GM21737 (cell line): ENCODE data around the gene CYP2D6.
"Not testable (repeated sequence)": the region's sequence is repeated elsewhere in the genome, so short reads cannot be mapped to it uniquely, and the experiment has no call there.

Source experiments
- ATAC-seq: cut with Tn5 transposase; IDR thresholded peaks from one replicate; pipeline ENCODE4 v1.9.1; 2021; ENCODE audit warnings: mild to moderate bottlenecking, moderate library complexity; ENCODE audit not compliant: unreplicated experiment

The CYP2D6 gene

DNA sequence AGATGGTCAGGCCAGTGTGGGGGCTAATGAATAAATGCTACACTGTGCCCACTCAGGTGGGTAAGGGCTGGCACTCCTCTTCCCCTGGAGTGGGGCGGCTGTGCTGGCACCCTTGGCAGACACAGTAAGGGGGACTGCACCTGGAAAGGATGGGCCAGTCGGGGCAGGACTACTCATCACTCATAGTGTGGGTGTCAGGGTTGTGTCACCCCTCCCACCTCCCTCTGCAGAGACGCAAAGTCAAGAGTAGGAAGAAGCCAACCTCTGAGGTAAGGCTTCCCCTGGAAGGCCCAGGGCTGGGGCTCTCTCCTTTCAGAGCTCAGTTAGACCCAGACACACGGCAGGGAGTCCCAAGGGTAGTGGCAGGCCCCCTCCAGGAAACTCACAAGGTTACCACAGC is 5.1 kb upstream of the CYP2D6 start:
- ATAC-seq: not testable (repeated sequence)

DNA sequence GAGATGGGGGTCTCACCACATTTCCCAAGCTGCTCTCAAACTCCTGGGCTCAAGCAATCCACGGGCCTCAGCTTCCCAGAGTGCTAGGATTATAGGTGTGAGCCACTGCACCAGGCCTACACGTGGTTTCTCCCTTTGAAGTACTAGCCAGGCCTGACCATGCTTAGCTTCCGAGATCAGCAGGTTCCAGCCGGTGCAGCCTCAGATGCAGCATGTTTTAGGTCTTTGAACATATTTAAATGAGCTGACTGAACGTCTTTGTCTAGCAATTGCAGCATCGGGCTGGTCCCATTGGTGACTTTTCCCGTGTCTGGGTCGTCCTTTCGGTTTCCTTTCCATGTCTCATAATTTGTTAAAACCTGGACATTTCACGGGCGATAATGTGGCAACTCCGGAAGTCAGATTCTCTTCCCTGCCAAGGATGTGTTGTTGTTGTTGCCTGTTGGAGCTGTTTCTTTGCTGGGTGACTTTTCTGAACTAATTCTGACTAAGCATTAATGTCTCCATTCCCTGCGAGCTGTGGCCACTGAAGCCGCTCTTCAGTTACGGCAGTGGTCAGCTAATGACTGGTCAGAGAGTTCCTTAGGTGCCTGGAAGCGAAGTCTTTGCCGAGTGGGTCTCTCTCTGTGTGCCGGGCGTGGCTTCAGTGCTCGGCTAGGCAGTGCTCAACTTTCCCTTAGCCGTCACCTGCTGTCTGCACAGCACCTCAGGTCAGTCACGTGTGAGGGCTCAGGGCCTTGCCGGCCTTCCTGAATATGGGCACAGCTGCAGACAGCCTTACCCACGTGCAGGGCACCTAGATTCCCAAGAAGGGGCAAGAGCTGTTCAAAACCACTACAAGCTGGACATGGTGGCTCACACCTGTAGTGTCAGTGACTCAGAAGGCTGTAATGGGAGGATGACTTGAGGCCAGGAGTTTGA is 3.8 kb upstream of the CYP2D6 start:
- no peak for ATAC-seq

DNA sequence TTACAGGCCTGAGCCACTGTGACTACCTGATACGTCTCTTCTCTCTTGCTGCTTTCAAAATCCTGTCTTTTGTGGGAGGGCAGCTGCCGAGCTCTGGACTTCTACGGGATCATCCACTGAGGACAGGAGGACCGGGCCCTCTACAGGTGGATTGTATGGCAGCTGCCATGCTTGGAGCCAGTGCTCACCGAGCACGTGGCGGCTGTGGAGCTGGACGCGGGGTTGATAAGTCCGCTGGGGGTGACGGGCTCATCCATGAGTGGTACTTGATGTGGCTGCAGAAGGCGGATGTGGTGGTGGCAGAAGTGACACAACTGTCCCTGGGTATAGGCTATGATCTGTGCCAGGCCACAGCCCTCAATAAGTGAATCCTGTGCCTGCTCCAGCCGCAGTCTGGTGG is 1.8 kb upstream of the CYP2D6 start:
- no peak for ATAC-seq

DNA sequence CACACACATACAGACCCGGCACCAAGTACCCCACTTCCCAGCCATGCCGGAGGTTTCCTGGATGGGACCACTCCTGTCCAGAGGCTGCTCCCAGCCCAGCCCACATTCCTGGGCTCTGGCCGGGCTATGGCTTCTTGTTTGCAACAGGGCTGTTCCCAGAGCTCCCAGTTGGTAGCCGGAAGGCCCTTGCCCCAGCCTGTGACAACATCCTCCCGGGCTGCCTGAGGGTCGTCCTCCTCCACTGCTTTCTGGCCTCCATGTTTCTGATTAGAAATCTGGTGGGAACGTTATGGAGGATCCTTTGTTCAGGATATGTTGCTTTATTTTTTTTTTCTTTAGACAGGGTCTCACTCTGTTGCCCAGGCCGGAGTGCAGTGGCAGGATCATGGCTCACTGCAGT is 952 bp upstream of the CYP2D6 start:
- ATAC-seq: no peak

DNA sequence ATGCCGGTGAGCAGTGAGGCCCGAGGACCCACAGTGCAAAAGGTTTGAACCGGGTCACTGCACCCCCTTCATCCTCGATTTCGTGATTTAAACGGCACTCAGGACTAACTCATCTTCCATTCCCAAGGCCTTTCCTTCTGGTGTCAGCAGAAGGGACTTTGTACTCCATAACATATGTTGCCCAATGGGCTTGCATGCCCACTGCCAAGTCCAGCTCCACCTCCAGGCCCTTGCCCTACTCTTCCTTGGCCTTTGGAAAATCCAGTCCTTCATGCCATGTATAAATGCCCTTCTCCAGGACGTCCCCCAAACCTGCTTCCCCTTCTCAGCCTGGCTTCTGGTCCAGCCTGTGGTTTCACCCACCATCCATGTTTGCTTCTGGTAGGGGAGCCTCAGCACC is 428 bp downstream of the CYP2D6 start:
- not testable (repeated sequence) for ATAC-seq

DNA sequence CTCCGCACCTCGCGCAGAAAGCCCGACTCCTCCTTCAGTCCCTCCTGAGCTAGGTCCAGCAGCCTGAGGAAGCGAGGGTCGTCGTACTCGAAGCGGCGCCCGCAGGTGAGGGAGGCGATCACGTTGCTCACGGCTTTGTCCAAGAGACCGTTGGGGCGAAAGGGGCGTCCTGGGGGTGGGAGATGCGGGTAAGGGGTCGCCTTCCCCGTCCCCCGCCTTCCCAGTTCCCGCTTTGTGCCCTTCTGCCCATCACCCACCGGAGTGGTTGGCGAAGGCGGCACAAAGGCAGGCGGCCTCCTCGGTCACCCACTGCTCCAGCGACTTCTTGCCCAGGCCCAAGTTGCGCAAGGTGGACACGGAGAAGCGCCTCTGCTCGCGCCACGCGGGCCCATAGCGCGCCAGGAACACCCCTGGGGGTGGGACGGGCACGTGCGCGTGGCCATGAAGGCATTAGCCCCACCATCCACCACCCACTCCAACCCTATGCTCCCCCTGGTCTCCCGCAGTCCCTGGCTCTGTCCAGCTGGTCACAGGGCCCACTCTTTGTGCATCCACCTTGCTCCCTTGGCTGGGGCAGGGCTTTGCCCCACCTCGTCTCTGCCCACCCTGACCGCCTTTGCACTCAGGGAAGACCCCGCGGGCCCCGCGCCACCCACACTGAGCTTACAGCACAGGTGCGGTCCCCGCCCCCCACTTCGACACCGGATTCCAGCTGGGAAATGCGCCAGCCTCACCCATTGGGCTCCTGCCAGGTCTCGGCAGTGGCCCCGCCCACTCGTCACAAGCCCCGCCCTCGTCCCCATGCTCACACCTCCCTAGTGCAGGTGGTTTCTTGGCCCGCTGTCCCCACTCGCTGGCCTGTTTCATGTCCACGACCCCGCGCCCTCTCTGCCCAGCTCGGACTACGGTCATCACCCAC is 1.6 kb downstream of the CYP2D6 start:
- not testable (repeated sequence) for ATAC-seq

DNA sequence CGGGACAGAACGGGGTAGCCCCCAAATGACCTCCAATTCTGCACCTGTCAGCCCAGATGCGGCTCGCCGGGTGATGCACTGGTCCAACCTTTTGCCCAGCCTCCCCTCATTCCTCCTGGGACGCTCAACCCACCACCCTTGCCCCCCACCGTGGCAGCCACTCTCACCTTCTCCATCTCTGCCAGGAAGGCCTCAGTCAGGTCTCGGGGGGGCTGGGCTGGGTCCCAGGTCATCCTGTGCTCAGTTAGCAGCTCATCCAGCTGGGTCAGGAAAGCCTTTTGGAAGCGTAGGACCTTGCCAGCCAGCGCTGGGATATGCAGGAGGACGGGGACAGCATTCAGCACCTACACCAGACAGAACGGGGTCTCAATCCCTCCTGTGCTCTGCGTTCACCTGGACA is 2.6 kb downstream of the CYP2D6 start:
- not testable (repeated sequence) for ATAC-seq

DNA sequence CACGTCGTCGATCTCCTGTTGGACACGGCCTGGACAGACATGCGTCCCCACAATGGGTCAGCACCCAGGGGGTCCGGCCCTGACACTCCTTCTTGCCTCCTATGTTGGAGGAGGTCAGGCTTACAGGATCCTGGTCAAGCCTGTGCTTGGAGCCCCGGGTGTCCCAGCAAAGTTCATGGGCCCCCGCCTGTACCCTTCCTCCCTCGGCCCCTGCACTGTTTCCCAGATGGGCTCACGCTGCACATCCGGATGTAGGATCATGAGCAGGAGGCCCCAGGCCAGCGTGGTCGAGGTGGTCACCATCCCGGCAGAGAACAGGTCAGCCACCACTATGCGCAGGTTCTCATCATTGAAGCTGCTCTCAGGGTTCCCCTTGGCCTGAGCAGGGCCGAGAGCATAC is 3.0 kb downstream of the CYP2D6 start:
- no peak for ATAC-seq

DNA sequence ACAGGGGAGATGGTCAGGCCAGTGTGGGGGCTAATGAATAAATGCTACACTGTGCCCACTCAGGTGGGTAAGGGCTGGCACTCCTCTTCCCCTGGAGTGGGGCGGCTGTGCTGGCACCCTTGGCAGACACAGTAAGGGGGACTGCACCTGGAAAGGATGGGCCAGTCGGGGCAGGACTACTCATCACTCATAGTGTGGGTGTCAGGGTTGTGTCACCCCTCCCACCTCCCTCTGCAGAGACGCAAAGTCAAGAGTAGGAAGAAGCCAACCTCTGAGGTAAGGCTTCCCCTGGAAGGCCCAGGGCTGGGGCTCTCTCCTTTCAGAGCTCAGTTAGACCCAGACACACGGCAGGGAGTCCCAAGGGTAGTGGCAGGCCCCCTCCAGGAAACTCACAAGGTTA is 7.1 kb downstream of the CYP2D6 start:
- ATAC-seq: not testable (repeated sequence)

DNA sequence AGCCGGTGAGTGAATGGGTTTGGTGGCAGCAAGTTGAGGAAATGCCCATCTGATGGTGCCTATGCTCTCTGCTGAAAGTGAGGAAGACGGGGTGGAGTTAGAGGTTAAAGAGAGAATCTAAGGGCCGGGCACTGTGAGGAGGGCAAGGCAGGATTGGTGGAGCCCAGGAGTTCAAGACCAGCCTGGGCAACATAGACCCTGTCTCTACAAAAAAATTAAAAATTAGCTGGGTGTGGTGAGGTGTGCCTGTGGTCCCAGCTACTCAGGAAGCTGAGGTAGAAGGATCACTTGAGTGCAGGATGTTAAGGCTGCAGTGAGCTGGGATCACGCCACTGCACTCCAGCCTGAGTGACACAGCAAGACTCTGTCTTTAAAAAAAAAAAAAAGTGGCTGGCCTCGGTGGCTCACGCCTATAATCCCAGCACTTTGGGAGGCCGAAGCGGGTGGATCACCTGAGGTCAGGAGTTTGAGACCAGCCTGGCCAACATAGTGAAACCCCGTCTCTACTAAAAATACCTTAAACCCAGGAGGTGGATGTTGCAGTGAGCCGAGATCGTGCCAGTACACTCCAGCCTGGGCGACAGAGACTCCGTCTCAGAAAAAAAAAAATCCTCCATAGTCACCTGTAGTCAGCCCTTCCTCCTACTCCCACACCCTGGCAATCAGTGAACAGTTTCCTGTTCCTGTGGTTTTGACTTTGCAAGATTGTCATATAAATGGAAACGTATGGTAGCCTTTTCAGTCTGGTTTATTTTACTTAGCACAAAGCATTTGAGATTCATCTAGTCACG is 10.2 kb downstream of the CYP2D6 start:
- ATAC-seq: not testable (repeated sequence)

DNA sequence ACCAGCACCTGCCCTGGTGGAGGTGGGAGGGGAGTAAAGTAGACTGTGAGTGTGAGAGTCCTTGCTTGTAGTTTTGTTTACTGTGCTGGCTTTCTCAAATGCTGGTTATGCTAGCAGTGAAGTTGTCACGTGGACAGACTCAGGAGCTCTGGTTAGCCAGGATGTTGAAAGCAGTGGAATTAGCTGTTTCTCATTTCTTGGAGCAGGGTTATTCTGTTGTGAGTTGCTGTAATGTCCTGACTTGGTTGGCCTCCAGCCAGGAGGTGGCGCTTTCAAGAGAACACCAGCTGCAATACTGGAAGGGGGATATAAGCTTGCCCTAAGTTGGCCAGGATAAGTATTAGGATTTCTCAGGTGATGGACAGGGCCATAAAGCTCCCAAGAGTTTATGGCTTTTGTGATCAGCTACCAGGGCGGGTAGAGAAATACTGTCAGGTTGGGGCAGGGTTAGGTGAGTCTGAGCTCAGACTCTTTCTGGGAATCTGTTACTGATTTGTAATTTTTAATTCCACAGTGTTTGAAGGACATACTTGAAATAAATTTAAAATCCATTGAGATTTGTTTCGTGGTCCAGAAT is 13.7 kb downstream of the CYP2D6 start:
- no peak for ATAC-seq

DNA sequence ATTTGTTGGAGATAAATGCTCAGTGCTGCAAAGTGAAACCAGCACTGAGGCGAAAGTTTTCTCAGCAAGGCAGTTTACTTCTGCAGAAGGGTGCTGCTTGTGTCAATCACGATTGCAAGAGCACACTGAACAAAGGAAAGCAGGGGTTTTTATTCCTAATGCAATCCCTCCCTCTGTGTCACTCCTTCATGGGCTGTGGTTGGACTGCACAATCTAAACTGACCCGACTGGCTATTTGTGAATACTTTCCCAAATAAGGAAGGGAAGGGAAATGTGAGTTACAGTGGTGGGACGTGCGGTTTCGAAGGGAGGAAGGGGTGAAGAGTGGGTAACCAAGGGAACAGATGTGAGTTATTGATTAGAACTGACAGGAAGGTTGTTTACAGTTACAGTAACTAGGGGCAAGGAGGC is 15.2 kb downstream of the CYP2D6 start:
- not testable (repeated sequence) for ATAC-seq

DNA sequence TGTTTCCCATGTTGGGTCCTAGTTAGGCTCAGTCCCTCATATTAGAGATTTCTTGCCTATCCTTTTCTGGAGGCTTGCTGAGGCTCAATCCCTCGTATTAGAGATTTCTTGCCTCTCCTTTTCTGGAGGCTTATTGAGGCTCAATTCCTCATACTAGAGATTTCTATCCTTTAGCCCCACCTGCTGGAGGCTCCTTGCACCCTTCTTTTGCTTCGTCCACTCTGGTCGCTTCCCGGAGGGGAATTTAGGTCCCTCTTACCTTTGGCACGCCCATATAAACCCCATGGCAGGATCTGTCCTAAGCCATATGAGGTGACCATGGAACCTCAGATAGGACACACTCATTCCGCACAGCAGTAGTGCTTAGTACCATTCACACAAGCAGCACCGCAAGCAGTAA is 15.9 kb downstream of the CYP2D6 start:
- ATAC-seq: no peak

DNA sequence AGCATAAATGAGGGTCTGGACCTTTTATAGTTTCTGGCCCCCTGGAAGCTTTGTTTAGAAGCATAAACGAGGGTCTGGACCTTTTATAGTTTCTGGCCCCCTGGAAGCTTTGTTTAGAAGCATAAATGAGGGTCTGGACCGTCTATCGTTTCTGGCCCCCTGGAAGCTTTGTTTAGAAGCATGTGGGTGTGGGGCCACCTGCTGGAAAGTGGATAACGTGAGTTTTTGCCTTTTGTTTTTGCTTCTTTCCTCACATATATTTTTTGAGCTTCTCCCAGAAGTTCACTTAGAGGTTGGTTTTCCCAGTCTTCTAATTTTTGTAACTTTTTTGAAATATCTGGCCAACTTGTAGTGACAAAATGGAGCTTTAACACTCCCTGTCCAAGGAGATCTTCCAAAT is 17.8 kb downstream of the CYP2D6 start:
- ATAC-seq: not testable (repeated sequence)

DNA sequence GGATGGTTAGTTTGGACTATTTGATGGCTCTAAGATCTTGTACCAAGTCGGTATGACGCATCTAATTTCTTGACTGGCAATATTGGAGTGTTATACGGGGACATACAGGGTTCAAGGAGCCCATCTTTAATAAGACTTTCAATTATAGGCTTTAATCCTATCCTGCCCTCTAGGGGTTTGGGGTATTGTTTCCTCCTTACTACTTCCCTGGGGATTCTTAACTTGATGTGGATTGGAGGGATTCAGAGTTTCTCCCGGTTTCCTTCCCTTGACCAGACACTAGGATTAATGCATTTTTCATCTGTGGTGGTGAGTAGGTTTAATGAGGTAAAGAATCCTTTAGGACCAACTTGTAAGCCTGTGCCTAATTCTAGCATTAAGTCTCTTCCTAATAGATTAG is 18.8 kb downstream of the CYP2D6 start:
- ATAC-seq: no peak

DNA sequence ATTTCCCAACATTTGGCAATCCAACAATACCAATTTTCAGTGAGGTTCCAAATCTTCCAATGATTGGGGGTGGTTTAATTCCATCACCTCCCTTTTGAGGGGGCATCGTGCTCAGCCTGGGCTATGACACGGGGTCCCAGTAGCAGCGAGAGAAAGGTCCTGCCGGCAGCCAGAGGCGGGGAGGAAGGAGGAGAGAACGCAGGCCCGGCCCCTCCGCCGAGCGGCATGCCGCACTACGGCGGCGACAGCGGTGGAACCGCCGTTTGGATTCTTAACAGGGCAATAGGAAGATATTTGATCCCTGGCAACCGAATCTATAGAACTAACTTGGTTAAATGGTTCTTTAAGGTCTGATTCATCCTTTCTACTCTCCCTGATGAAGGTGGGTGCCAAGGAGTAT is 21.8 kb downstream of the CYP2D6 start:
- no peak for ATAC-seq

DNA sequence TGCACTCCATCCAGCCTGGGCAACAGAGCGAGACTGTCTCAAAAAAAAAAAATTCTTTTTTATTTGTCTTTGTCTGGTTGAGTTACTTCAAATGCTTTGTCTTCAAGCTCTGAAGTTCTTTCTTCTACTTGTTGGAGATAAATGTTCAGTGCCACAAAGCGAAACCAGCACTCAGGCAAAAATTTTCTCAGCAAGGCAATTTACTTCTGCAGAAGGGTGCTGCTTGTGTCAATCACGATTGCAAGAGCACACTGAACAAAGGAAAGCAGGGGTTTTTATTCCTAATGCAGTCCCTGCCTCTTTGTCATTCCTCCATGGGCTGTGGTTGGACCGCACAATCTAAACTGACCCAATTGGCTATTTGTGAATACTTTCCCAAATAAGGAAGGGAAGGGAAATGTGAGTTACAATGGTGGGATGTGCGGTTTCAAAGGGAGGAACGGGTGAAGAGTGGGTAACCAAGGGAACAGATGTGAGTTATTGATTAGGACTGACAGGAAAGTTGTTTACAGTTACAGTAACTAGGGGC is 26.2 kb downstream of the CYP2D6 start:
- not testable (repeated sequence) for ATAC-seq

DNA sequence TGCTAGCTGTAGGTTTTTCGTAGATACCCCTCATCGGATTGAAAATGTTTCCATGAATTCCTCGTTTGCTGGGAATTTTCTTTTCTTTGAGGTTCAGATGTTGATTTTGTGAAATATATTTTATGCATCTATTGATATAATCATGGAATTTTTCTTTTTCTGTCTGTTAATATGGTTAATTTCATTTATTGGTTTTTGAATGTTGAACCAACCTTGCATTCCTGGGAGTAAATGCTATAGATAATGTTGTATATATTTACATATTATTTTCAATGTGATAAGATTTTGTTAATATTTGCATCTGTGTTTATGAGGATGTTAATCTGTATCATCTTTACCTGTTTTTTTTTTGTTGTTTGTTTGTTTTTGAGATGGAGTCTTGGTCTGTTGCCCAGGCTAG is 29.4 kb downstream of the CYP2D6 start:
- no peak for ATAC-seq

DNA sequence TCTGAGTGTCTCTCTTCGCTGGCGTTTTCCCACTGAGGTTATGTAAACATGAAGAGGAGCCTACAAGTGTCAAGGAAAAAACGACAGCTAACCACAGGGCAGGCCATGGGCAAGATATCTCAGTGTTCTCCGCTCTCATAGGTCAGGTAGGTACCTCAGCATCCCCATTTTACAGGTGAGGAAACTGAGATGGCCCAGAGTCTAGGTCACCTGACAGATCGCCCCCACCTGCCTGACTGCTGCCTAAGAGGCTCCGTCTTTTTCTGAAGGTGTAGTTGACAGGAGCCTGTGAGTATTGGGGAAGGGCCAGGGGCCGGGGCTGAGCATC is 39.2 kb downstream of the CYP2D6 start:
- no peak for ATAC-seq
